ENCODE results near the gene DNTT. TPM values are rescaled to one million over a fixed set of nuclear protein-coding genes. Genes with fewer than 3 reads are reported as not detected.
A peak's percentile ranks its signal among the peaks of the same experiment; 100 is the strongest.

The DNTT gene
- total RNA-seq, 1 experiment from 2014 or later: 0.30 TPM

DNA sequence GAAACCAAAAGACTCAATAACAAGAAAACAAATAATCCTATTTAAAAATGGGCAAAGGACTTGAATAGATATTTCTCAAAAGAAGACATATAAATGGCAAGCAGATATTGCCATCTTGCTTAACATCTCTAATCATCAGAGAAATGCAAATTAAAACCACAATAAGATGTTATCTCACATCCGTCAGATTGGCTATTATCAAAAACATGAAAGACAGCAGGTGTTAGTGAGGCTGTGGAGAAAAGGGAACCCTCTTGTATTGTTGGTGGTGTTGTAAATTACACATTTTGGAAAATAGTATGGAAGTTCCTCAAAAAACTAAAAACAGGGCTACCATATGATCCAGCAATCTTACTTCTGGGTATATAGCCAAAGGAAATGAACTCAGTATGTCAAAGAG lies 28.9 kb downstream of the DNTT start:
- in situ Hi-C loops (cut with HindIII; ENCODE audit: low pct_unique_long_range_greater_than_20kb, low sequenced_read_pairs): no loop called here

DNA sequence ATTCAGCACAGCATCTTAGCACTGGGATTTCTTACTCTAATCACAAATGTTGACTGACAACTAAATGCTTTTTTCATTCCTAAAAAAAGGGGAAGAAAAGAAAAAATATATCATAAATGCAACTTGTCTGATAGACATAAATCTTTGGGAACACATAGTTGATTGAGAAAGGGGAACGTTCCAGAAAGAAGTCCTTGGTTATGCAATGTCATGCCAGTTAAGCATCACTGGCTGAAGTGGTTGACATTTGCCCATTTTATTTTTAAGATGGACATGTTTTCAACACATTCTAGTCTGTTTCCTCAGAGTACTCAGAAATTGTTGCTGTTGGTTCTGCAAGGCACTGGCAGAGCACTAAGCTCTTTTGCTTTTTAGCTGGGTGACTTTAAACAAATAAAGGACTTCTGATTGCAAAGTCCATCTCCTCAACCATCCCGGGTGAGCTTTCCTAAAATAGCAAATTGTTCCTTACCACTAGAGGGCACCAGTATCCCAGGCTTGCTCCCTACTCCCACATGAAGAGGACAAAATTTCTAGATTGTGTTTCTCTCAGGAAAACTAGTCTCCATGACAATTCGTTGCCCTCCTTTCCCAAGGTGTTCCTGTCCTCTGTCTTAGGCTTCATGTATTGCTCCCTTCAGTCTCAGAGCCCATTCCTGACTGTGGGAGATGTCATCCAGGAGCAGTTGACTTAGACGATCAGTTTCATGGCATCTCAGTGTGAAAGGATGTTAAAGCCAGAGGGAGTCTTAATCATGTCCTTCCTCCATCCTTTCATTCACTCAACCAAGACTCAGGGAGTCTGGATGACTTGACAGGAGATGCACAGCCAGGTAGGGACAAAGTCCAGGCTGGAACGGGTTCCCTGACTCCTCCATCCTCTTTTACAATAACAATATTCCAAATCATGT lies 30.6 kb downstream of the DNTT start:
- in situ Hi-C loops (cut with HindIII; ENCODE audit: low pct_unique_long_range_greater_than_20kb, low sequenced_read_pairs): no loop called here
- DNase-seq (ENCODE audit: low read depth): peak; percentile 30

More for the DNA sequence above, 28.9 kb downstream of the DNTT start:
- no peak for DNase-seq (ENCODE audit: low read depth)

DNA sequence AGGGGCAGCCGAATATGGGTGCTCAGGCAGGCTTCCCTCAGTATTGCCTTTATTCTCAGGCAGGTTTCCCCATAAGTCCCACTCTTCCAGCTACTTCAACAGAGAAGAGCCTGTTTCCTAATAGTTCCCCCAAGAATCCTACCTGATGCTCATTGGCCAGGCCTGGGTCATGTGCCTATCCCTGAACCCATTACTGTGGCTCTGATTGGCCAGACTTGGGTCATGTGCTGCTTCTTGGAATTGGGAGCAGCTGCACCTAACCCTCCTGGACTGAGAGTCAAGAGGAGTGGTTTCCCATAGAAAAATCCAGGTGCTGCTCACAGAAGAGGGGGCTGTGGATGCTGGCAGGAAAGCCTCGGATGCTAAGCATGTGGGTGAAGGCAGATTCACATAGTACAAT lies 32.9 kb downstream of the DNTT start:
- in situ Hi-C loops (cut with HindIII; ENCODE audit: low pct_unique_long_range_greater_than_20kb, low sequenced_read_pairs): no loop called here
- no peak for DNase-seq (ENCODE audit: low read depth)

GRCh38 chr10:96338279-96338925 lies 34.2 kb downstream of the DNTT start:
- in situ Hi-C loops (cut with HindIII; ENCODE audit: low pct_unique_long_range_greater_than_20kb, low sequenced_read_pairs): no loop called here
- DNase-seq (ENCODE audit: low read depth): no peak

GRCh38 chr10:96339383-96339782 lies 35.1 kb downstream of the DNTT start:
- no peak for DNase-seq (ENCODE audit: low read depth)
- in situ Hi-C loops (cut with HindIII; ENCODE audit: low pct_unique_long_range_greater_than_20kb, low sequenced_read_pairs): no loop called here

GRCh38 chr10:96339956-96340904 lies 36.0 kb downstream of the DNTT start:
- in situ Hi-C loops (cut with HindIII; ENCODE audit: low pct_unique_long_range_greater_than_20kb, low sequenced_read_pairs): no loop called here
- DNase-seq (ENCODE audit: low read depth): peak; percentile 48

DNA sequence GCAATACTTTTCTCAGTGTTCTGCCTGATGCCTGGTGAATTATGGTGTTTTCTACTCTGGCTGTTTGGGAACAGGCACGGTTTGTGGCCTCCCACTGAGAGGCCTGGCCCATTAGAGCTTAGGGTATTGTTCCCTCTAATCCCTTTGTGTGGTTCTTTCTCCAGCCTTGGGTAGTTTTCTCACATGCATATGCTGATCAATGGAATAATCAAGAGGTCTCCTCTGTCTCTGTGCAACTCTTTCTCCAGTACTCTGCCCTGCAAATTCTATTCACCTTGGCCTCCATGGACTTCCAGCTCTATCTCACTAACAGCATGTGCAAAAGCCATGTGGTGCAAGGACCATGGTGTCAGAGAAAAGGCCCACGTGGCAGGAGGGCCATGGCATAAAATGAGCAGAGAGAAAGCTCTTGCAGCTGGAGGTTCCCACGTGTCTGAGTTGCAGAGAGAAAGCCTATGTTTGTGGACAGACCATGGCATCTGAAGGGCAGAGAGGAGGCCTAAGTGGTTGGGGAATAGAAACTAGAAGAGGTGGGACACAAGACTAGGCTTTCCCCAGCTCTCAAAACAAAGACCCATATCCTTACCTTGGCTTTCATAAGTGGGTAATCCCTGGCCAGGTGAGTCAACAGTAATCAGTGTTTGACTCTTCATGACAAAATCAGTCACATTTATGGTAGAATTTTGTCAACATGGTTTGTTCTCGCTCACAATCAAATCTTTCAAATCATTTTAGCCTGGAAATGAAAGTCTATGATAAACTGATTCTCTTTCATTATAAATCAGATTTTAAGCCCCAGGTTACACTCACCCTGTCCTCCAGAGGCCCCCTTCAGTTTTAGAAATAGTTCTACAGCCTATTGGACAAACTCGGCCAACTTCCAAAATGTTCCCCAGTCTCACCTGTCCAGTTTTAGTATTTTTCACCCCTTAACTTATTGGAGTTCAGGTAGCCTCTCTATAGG lies 37.3 kb downstream of the DNTT start:
- DNase-seq (ENCODE audit: low read depth): no peak
- in situ Hi-C loops (cut with HindIII; ENCODE audit: low pct_unique_long_range_greater_than_20kb, low sequenced_read_pairs): no loop called here

- no peak for DNase-seq (ENCODE audit: low read depth)
- in situ Hi-C loops (cut with HindIII; ENCODE audit: low pct_unique_long_range_greater_than_20kb, low sequenced_read_pairs): no loop called here
These were observed 38.2 kb downstream of the DNTT start for GRCh38 chr10:96342402-96342801.

DNA sequence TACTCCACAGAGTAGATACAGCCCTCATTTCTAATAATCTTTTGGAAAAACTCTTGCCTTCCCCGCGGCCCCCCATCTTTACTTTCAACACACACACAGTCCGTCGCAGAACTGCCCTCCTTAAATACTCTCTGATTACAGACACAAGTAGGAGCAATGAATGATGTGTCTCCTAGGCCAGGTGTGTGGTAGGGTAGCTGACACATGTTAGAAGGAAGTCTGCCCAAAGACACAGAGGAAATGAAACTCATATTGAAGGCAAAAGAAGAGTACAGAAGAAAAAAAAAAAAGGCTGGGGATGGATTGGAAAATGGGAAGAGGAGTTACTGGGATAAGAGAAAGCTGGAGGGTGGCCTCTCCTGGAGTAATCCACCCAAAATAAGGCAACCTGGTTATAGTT lies 39.9 kb downstream of the DNTT start:
- DNase-seq (ENCODE audit: low read depth): no peak
- in situ Hi-C loops (cut with HindIII; ENCODE audit: low pct_unique_long_range_greater_than_20kb, low sequenced_read_pairs): no loop called here

DNA sequence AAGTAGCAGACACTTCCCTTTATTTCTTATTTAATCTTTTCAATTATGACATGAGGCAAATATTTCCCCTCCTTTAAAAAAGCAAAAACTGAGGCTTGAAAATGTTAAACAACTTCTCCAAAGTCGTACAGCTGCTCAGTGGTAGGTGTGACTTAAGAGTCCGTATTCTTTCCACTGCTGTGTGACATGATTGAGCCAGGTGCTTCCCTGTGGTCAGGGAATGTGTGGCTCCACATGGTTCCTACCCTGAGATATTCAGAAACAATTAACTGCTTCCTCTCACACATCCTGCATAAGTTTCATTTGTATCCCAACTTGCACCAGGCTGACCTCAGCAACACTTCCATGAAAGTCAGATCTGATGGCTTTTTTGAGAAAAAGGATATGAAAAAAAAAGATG lies 41.0 kb downstream of the DNTT start:
- no peak for DNase-seq (ENCODE audit: low read depth)
- in situ Hi-C loops (cut with HindIII; ENCODE audit: low pct_unique_long_range_greater_than_20kb, low sequenced_read_pairs): no loop called here

DNA sequence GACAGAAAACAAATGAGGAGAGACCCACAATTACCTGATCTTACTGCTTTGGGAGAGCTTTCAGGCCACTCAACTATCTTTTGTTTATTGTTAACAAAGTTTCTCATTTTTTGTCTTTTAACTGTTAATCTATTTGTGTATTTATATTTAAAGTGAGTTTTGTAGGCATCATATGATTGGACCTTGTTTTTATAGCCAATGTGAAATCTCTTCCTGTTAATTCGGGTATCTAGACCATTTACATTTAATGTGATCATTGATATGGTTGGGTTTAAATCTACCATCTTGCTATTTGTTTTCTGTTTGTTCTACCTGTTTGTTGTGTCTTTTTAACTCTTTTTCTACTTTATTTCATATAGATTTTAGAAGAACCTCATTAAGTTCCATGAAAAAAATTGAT lies 42.1 kb downstream of the DNTT start:
- in situ Hi-C loops (cut with HindIII; ENCODE audit: low pct_unique_long_range_greater_than_20kb, low sequenced_read_pairs): no loop called here
- no peak for DNase-seq (ENCODE audit: low read depth)

GRCh38 chr10:96352027-96352426 lies 47.8 kb downstream of the DNTT start:
- in situ Hi-C loops (cut with HindIII; ENCODE audit: low pct_unique_long_range_greater_than_20kb, low sequenced_read_pairs): no loop called here
- no peak for DNase-seq (ENCODE audit: low read depth)

DNA sequence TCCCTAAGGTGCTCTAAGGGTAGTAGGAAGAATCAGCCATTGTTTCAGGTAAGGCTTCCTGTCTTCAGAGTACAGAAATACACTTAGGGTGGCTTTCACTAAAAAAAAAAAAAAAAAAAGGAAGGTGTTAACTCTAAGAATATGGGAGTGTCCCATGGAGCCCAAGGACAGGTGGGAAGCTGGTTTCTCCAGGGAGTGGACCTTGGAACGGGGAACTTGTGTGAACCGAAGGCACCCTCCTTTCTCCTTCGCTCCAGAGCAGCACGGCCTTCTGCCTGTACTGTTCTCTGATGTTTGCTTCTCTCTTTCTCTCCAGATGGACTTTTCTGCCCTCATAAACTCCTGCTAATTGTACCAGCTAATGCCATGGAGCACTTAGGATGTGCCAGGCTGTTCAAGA lies 48.3 kb downstream of the DNTT start:
- in situ Hi-C loops (cut with HindIII; ENCODE audit: low pct_unique_long_range_greater_than_20kb, low sequenced_read_pairs): no loop called here

DNA sequence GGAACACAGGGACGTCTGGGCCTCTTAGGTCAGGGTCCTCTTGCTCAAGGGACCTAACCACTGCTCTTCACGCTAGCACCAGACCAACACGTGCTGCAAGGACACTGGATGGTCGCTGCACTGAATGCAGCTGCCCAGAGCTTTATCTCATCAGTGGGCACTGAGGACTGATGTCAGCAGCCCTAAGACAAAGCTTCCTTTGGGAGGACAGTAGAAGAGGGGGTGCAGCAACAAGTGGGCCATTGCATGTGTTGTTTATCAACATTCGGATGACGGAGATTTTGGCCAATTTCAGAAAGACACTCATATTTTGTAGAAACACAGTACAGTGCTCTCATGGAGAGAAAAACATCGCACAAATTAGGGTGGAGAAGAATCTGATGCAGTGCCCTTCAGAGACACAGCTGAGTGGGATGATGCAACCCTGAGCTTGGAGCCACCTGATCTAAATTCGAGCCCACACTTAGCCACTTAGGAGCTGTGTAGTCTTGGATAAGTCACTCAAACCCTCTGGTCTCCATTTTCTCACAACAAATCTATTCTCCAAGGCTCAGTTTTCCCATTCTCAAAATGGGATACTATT lies 52.9 kb downstream of the DNTT start:
- in situ Hi-C loops (cut with HindIII; ENCODE audit: low pct_unique_long_range_greater_than_20kb, low sequenced_read_pairs): no loop called here
- DNase-seq (ENCODE audit: low read depth): no peak

More for the DNA sequence above, 48.3 kb downstream of the DNTT start:
- no peak for DNase-seq (ENCODE audit: low read depth)

GRCh38 chr10:96358851-96359540 lies 54.8 kb downstream of the DNTT start, which contains the start of gene OPALIN:
Gene OPALIN, minus strand, starts transcription at chr10:96359002. Its CDS starts 106 bp downstream, at chr10:96358896.
- no peak for DNase-seq (ENCODE audit: low read depth)
- in situ Hi-C loops (cut with HindIII; ENCODE audit: low pct_unique_long_range_greater_than_20kb, low sequenced_read_pairs): no loop called here

- in situ Hi-C loops (cut with HindIII; ENCODE audit: low pct_unique_long_range_greater_than_20kb, low sequenced_read_pairs): no loop called here
- DNase-seq (ENCODE audit: low read depth): no peak
These were observed 55.4 kb downstream of the DNTT start for GRCh38 chr10:96359616-96360015.

- no peak for DNase-seq (ENCODE audit: low read depth)
- in situ Hi-C loops (cut with HindIII; ENCODE audit: low pct_unique_long_range_greater_than_20kb, low sequenced_read_pairs): no loop called here
These were observed 56.1 kb downstream of the DNTT start for GRCh38 chr10:96360331-96360730.

Measured in Caki2 (cell line).